ENCODE data around the gene MARCO. TPM values are rescaled to one million over a fixed set of nuclear protein-coding genes. Genes with fewer than 3 reads are reported as not detected.

The MARCO gene
- polyA plus RNA-seq, 4 donors: 0.22 to 6.2 TPM; not detected in 2

DNA sequence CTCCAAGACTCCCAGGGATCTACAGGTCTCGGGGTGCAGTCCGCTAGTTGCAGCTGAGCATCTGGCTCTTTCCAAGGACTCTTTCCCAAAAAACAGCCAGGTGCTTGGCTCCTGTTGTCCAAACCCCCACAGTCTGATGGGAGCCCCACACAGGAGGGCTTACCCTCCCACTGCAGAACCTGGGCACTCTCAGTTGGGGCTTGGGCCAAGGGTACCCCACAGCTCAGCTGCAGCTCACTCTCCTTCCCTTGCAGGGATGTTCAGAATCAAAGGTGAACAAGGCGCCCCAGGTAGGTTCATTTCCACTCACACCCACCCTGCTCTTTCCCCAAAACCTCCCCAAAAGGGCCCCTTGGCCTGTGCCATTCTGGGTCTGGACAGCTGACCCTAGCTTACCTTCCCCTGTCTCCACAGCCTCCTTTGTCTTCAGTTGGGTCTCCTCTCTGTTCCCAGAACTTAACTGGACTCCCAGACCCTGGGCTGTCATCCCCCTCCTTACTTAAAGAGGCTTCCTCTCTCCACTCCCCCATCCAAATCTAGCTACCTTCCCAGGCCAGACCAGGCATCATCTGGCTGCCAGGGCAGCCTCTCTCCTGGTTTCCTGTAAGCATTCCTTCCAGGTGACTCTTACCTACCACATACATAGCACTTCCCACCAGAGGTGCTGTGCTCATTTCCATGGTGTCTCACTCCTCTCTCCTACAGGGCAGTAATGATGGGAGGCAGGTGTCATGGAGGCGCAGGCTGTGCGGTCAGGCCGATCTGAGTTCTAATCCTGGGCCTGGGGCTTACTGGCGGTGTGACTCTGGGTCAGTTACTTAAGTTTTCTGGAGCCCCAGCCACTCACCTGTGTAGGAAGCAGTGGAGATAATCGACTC lies 29.5 kb downstream of the MARCO start:
- DNase-seq (ENCODE audit: low read depth in 4 of 4, low spot score in 3 of 4): no peak

DNA sequence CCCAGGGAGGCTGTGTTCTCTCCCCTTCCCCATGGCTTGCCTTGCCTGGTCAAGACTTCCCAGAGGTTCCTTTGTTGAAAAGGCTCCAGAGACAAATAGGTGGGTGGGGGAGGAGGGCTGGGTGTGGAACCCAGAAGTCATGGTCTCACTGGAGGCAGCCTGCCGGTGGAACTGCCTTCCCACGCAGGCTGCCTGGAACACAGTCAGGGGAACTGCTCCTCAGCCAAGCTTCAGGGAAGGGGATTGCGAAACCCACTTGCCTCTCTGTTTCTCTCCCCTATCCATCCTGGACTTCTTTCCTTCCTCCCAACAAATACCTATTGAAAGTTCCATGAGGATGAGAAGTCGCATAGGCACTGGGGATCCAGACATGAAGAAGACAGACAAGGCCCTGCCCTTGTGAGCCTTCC lies 31.6 kb downstream of the MARCO start:
- DNase-seq (ENCODE audit: low read depth in 4 of 4, low spot score in 3 of 4): no peak

DNA sequence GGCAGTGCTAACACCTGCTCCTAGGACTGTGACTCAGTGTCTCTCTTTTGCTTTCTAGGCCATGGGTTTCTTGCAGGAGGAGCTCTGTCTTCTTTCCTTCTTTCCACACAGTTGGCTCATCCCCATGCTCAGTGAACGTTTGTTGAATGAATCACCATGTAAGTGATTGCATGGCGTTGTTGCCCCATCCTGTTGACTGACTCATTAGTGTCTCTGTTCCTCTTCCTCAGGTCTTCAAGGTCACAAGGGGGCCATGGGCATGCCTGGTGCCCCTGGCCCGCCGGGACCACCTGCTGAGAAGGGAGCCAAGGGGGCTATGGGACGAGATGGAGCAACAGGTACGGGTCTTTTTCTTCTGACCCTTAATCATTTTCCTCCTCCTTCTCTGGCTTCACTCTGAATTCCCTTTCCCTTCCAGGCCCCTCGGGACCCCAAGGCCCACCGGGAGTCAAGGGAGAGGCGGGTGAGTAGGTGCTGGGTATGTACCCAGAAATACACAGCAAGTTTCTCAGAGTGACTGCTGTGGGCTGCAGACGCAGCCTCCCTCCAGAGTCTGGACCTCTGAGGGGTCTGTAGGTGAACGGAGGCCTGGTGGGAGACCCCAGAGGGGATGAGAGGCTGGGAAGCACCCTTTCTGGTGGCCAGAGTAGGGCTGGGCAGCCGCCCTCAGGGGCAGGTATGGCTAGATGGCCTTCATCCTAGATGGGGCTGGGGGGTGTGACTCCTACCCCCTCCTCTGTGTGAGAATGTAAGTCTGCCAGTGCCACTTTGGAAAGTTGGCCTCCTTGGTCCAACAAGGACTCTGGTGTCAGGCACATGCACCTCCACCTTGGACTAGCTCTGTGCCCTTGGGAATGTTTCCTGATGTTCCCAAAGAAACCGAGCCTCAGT lies 32.4 kb downstream of the MARCO start:
- no peak for DNase-seq (ENCODE audit: low read depth in 4 of 4, low spot score in 3 of 4)

GRCh38 chr2:118975133-118975532 lies 33.1 kb downstream of the MARCO start:
- DNase-seq (ENCODE audit: low read depth in 4 of 4, low spot score in 3 of 4): no peak

- no peak for DNase-seq (ENCODE audit: low read depth in 4 of 4, low spot score in 3 of 4)
Observed at GRCh38 chr2:118978064-118978463, 36.1 kb downstream of the MARCO start.

GRCh38 chr2:118979152-118979861 lies 37.3 kb downstream of the MARCO start:
- DNase-seq (ENCODE audit: low read depth in 4 of 4, low spot score in 3 of 4): no peak

- DNase-seq (ENCODE audit: low read depth in 4 of 4, low spot score in 3 of 4): no peak
Observed at GRCh38 chr2:118980022-118980421, 38.0 kb downstream of the MARCO start.

DNA sequence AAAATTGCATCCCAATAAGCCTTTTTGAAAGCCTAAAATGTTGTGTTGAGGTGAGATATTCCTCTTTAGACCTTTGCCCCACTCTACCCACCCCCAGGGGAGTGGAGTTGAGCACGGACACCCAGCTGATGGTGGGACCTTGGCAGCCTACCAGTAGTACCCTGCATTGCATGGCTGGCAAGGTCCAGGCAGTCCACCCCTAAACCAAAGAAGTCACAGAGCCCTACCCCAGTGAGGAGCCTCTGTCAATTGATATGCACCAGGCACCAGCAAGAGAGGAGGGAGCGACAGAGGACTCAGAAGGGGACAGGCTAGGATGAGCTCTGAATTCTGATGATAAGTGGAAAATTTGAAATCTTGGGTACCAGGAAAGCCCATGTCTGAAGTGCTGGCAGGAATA lies 38.6 kb downstream of the MARCO start:
- no peak for DNase-seq (ENCODE audit: low read depth in 4 of 4, low spot score in 3 of 4)

DNA sequence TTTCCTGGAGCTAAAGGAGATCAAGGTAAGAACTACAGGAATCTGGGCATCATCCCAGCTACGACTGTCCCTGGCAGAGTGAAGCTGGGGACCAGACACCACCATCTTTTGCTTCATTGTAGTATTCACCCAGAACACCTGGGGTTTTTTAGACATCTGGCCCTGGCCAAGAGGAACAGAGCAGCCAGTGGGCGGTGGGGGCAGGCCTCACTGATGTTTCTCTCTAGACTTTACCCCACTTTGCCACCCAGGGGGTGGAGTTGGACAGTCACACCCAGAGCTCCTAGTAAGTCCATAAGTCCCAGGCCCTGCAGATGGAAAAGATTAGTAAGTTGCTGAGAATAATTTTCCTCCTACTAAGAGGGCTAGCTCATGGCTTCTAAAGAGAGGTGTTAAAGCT lies 39.6 kb downstream of the MARCO start:
- no peak for DNase-seq (ENCODE audit: low read depth in 4 of 4, low spot score in 3 of 4)

DNA sequence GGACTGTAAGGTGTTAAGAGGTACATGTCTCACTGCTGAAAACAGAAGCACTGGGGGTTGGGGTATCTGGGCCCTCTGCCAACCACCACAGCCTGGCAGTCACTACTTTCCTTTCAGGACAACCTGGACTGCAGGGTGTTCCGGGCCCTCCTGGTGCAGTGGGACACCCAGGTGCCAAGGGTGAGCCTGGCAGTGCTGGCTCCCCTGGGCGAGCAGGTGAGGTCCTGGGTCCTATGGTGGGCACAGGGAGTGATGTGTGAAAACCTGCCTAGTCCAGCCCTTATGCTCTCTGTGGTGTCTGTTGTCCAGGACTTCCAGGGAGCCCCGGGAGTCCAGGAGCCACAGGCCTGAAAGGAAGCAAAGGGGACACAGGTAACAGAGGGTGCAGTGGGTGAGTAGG lies 40.0 kb downstream of the MARCO start:
- DNase-seq (ENCODE audit: low read depth in 4 of 4, low spot score in 3 of 4): no peak

DNA sequence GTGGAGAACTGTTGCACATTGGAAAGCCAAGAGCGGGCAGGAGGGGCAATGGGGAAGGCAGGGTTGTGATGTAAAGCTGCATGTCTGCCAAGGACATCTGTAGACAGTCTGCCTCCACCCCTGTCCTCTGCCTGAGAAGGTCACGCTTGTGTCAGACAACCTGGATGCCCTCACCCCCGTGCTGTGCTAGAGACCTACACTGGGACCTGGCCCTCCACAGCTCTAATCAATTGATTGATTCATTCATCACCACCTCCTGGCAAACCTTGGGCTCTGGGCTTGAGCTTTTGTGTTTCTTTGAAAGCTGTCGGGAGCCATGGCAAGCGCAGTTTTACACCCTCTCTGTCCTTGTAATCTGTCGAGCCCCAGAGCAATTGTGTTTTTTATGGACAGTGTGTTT lies 41.1 kb downstream of the MARCO start:
- no peak for DNase-seq (ENCODE audit: low read depth in 4 of 4, low spot score in 3 of 4)

DNA sequence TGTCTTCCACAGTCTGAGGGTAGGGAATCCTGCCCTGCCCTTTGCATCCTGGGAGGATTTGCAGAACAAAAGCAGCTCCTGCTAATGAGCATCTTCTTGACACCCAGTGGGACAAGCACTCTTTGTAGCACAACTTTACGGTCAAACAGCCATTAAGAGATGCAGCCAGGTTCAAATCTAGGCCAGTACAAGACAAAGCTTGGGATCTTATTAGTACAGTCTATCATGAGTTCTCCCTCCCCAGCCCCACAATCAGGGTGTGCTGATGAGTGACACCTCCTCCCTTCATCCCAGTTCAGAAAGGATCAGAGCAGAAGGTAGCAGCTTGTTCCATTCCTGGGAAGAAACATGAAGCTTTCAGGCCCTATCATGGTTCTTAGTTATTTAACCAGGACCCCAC lies 41.9 kb downstream of the MARCO start:
- DNase-seq (ENCODE audit: low read depth in 4 of 4, low spot score in 3 of 4): no peak

DNA sequence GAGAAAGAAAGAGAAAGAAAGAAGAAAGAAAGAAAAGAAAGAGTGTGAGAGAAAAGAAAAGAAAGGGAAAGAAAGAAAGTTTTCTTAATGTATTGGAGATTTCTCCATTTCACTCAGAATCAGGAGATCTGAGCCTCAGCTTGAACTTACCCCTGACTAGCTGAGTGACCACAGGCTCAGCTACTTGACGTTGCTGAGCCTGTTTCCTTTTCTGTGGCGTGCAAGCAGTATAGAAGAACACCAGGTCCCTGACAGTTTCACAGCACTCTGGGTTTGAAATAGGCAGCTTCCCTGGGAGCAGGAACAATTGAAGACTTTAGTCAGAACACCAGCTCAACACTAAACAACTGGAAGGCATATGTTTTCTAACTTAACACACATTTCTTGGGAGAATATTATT lies 44.7 kb downstream of the MARCO start:
- DNase-seq (ENCODE audit: low read depth in 4 of 4, low spot score in 3 of 4): no peak

DNA sequence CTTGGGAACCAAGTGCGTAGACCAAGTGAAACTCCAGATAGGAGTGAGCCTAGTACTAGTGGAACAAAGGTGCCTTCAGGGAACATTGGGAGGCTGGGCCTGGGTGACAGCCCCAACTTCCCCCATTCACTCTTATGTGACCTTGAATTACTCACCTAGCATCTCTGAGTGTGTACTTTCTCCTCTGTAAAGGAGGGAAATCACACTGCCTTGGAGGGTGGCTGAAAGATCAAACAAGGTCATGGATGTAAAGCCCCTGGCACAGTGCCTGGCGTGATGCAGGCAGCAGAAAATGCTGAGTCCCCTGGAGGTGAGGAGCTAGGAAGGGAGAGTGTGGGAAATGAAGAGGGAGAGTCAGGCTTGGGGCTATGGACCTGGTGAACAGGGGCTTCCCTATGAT lies 45.9 kb downstream of the MARCO start:
- no peak for DNase-seq (ENCODE audit: low read depth in 4 of 4, low spot score in 3 of 4)

DNA sequence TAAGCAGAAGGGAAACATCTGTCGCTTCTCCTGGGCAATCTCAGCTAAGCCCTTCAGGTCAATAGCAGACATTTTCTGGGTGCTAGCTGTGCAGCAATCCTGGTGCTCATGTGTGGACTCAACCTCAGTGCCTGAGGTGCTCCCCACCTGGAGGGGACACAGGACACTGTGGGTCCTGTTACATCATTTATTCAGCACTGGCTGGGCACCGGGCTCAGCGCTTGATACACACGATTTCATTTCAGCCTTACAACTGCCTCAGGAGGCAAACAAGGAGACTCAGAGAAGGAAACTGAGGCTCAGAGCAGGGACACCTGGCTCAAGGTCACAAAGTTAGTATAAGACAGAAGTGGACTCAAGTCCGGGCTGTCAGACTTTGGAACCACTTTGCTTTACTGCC lies 46.7 kb downstream of the MARCO start:
- no peak for DNase-seq (ENCODE audit: low read depth in 4 of 4, low spot score in 3 of 4)

DNA sequence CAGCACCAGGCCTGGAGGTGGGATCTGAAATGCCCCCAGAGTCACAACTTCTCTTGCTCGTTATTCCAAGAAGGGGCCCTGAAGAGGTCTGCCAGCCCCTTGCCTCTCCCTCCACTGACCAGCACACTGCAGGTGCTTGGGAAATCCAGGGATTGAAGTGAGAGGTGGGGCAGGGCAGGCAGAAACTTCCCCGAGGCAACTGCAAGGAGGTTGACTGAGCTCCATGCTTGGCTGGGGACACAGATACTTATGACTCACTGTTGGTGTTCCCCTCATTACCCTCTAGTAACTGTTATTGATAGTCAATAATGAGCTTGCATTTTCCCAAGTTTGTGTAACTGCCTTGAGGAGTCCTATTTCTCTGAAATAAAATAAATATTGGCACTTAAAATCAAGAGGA lies 47.5 kb downstream of the MARCO start:
- no peak for DNase-seq (ENCODE audit: low read depth in 4 of 4, low spot score in 3 of 4)

- DNase-seq (ENCODE audit: low read depth in 4 of 4, low spot score in 3 of 4): no peak
Observed at GRCh38 chr2:118990757-118991545, 49.0 kb downstream of the MARCO start.

- no peak for DNase-seq (ENCODE audit: low read depth in 4 of 4, low spot score in 3 of 4)
Observed at GRCh38 chr2:118991554-118991953, 49.6 kb downstream of the MARCO start.

- no peak for DNase-seq (ENCODE audit: low read depth in 4 of 4, low spot score in 3 of 4)
Observed at GRCh38 chr2:118992740-118993391, 50.9 kb downstream of the MARCO start.

- no peak for DNase-seq (ENCODE audit: low read depth in 4 of 4, low spot score in 3 of 4)
Observed at GRCh38 chr2:118993392-118993752, 51.4 kb downstream of the MARCO start.

Data from left renal pelvis (tissue), 4 donors.